Skeletal muscle satellite cell (primary cell): ENCODE measurements around the gene DGKI.
"Not testable (repeated sequence)": the region's sequence is repeated elsewhere in the genome, so short reads cannot be mapped to it uniquely, and the experiment has no call there.

Experiments
- H3K27me3 ChIP-seq: 2 replicates; pipeline ENCODE4 v1.7.0; 2013; ENCODE audit warnings: low read length; ENCODE audit not compliant: control insufficient read depth, insufficient read depth
- H3K36me3 ChIP-seq: 2 replicates; pipeline ENCODE4 v1.7.0; 2013; ENCODE audit warnings: mild to moderate bottlenecking, control low read depth, low read length; ENCODE audit not compliant: insufficient read depth
- H3K4me1 ChIP-seq: 2 replicates; pipeline ENCODE4 v1.7.0; 2013; ENCODE audit warnings: low read length; ENCODE audit not compliant: control insufficient read depth, insufficient read depth
- H3K4me2 ChIP-seq: 2 replicates; pipeline ENCODE4 v1.7.0; 2013; ENCODE audit warnings: mild to moderate bottlenecking, low read length
- H3K4me3 ChIP-seq: 2 replicates; pipeline ENCODE4 v1.7.0; 2013; ENCODE audit warnings: low read length
- H3K9ac ChIP-seq: 2 replicates; pipeline ENCODE4 v1.7.0; 2013; ENCODE audit warnings: mild to moderate bottlenecking, low read depth, low read length, moderate library complexity
- H3K9me3 ChIP-seq: replicated peaks from 2 replicates; pipeline ENCODE4 v1.7.0; 2013; ENCODE audit warnings: mild to moderate bottlenecking, control low read depth, low read length

The DGKI gene

GRCh38 chr7:137717811-137718271, 128.9 kb downstream of the DGKI start:
- H3K4me2 ChIP-seq: peak overlapping the region; percentile 58
- peaks cover 5% of the 10 kb centered on the region for H3K36me3 ChIP-seq
- H3K4me1 ChIP-seq: peaks cover 43% of the 10 kb centered on the region

GRCh38 chr7:137717045-137717444, 129.7 kb downstream of the DGKI start:
- peaks cover 43% of the 10 kb centered on the region for H3K4me1 ChIP-seq
- H3K4me3 ChIP-seq: no peak overlapping the region
- H3K27me3 ChIP-seq: no peaks in the 10 kb centered on the region
- H3K9ac ChIP-seq: peak overlapping the region; percentile 34
- H3K9me3 ChIP-seq: no peaks in the 10 kb centered on the region
- H3K4me2 ChIP-seq: no peak overlapping the region
- peaks cover 3% of the 10 kb centered on the region for H3K36me3 ChIP-seq

More at GRCh38 chr7:137717811-137718271, 128.9 kb downstream of the DGKI start:
- H3K9ac ChIP-seq: peak overlapping the region; percentile 34
- no peaks in the 10 kb centered on the region for H3K9me3 ChIP-seq
- no peaks in the 10 kb centered on the region for H3K27me3 ChIP-seq
- H3K4me3 ChIP-seq: peak overlapping the region; percentile 29

- Histone ChIP-seq H3K27me3 (no peaks in the 10 kb centered on the region), H3K4me2 (no peak overlapping the region), H3K4me3 (no peak overlapping the region), H3K36me3 (peaks cover 3% of the 10 kb centered on the region), H3K4me1 (peaks cover 43% of the 10 kb centered on the region), H3K9ac (peak overlapping the region; percentile 2), H3K9me3 (no peaks in the 10 kb centered on the region)
Measured at GRCh38 chr7:137716061-137716460, 130.7 kb downstream of the DGKI start.

GRCh38 chr7:137715533-137715932, 131.2 kb downstream of the DGKI start:
- H3K9ac ChIP-seq: peak overlapping the region; percentile 2
- no peaks in the 10 kb centered on the region for H3K9me3 ChIP-seq
- peak overlapping the region; percentile 6 for H3K4me2 ChIP-seq
- H3K36me3 ChIP-seq: peaks cover 3% of the 10 kb centered on the region
- H3K4me3 ChIP-seq: no peak overlapping the region
- H3K4me1 ChIP-seq: peaks cover 43% of the 10 kb centered on the region
- no peaks in the 10 kb centered on the region for H3K27me3 ChIP-seq

- Histone ChIP-seq H3K4me3 (no peak overlapping the region), H3K27me3 (no peaks in the 10 kb centered on the region), H3K4me2 (peak overlapping the region; percentile 6), H3K9ac (peak overlapping the region; percentile 2), H3K9me3 (no peaks in the 10 kb centered on the region), H3K4me1 (peaks cover 43% of the 10 kb centered on the region), H3K36me3 (peaks cover 3% of the 10 kb centered on the region)
Measured at GRCh38 chr7:137715121-137715520, 131.7 kb downstream of the DGKI start.

GRCh38 chr7:137706330-137706729, 140.4 kb downstream of the DGKI start:
- not testable (repeated sequence) for H3K27me3 ChIP-seq, H3K9me3 ChIP-seq
- H3K36me3 ChIP-seq: peaks cover 13% of the 10 kb centered on the region

GRCh38 chr7:137704723-137705122, 142.1 kb downstream of the DGKI start:
- H3K9ac ChIP-seq: no peak overlapping the region
- H3K4me2 ChIP-seq: no peak overlapping the region
- H3K36me3 ChIP-seq: peaks cover 16% of the 10 kb centered on the region
- H3K4me3 ChIP-seq: no peak overlapping the region
- no peaks in the 10 kb centered on the region for H3K27me3 ChIP-seq
- peaks cover 8% of the 10 kb centered on the region for H3K9me3 ChIP-seq
- peaks cover 17% of the 10 kb centered on the region for H3K4me1 ChIP-seq

More at GRCh38 chr7:137706330-137706729, 140.4 kb downstream of the DGKI start:
- not testable (repeated sequence) for H3K4me2 ChIP-seq, H3K4me3 ChIP-seq, H3K9ac ChIP-seq
- peaks cover 15% of the 10 kb centered on the region for H3K4me1 ChIP-seq

- Histone ChIP-seq H3K4me2 (no peak overlapping the region), H3K9me3 (peaks cover 8% of the 10 kb centered on the region), H3K27me3 (no peaks in the 10 kb centered on the region), H3K4me1 (peaks cover 17% of the 10 kb centered on the region), H3K4me3 (no peak overlapping the region), H3K36me3 (peaks cover 23% of the 10 kb centered on the region), H3K9ac (no peak overlapping the region)
Measured at GRCh38 chr7:137703291-137704010, 143.3 kb downstream of the DGKI start.

GRCh38 chr7:137696988-137697387, 149.8 kb downstream of the DGKI start:
- Histone ChIP-seq H3K4me3 (no peak overlapping the region), H3K27me3 (no peaks in the 10 kb centered on the region), H3K36me3 (peaks cover 10% of the 10 kb centered on the region), H3K4me2 (no peak overlapping the region), H3K9ac (peak overlapping the region; percentile 38), H3K9me3 (no peaks in the 10 kb centered on the region), H3K4me1 (peaks cover 59% of the 10 kb centered on the region)

- peak overlapping the region; percentile 38 for H3K9ac ChIP-seq
- peaks cover 10% of the 10 kb centered on the region for H3K36me3 ChIP-seq
- H3K4me2 ChIP-seq: peak overlapping the region; percentile 2
- H3K27me3 ChIP-seq: no peaks in the 10 kb centered on the region
- no peaks in the 10 kb centered on the region for H3K9me3 ChIP-seq
- no peak overlapping the region for H3K4me3 ChIP-seq
- H3K4me1 ChIP-seq: peaks cover 59% of the 10 kb centered on the region
Measured at GRCh38 chr7:137696376-137696775, 150.4 kb downstream of the DGKI start.

GRCh38 chr7:137695942-137696341, 150.8 kb downstream of the DGKI start:
- Histone ChIP-seq H3K4me2 (peak overlapping the region; percentile 14), H3K27me3 (no peaks in the 10 kb centered on the region)

GRCh38 chr7:137695494-137695893, 151.3 kb downstream of the DGKI start:
- peaks cover 66% of the 10 kb centered on the region for H3K4me1 ChIP-seq
- H3K9ac ChIP-seq: no peak overlapping the region
- peaks cover 10% of the 10 kb centered on the region for H3K36me3 ChIP-seq
- H3K4me3 ChIP-seq: no peak overlapping the region
- H3K4me2 ChIP-seq: peak overlapping the region; percentile 14
- H3K9me3 ChIP-seq: no peaks in the 10 kb centered on the region
- H3K27me3 ChIP-seq: no peaks in the 10 kb centered on the region

More at GRCh38 chr7:137695942-137696341, 150.8 kb downstream of the DGKI start:
- Histone ChIP-seq H3K4me3 (no peak overlapping the region), H3K4me1 (peaks cover 61% of the 10 kb centered on the region), H3K9me3 (no peaks in the 10 kb centered on the region), H3K36me3 (peaks cover 10% of the 10 kb centered on the region), H3K9ac (no peak overlapping the region)
